GM18507 (cell line): ENCODE data around the gene PRKAA2.
A peak's percentile ranks its signal among the peaks of the same experiment; 100 is the strongest.

ENCODE experiments used
- DNase-seq: peaks from one replicate; pipeline ENCODE4 v3.0.0; 2011; ENCODE audit warnings: low read depth; ENCODE audit not compliant: insufficient read length; ENCODE audit errors: extremely low spot score
- FAIRE-seq: peaks from 2 replicates; lab custom pipeline; 2011; peaks lifted over from hg19 to GRCh38; lab: Jason Lieb, UNC

The PRKAA2 gene

GRCh38 chr1:56709269-56709880 lies 64.3 kb downstream of the PRKAA2 start:
- DNase-seq = no peak
- FAIRE-seq = peak; percentile 50

- no peak for DNase-seq
- no peak for FAIRE-seq
Measured at GRCh38 chr1:56709995-56710394, 64.9 kb downstream of the PRKAA2 start.

GRCh38 chr1:56710646-56711045 lies 65.5 kb downstream of the PRKAA2 start:
- FAIRE-seq (no peak), DNase-seq (no peak)

- FAIRE-seq = no peak
- no peak for DNase-seq
Measured at GRCh38 chr1:56712150-56712549, 67.0 kb downstream of the PRKAA2 start.

DNA sequence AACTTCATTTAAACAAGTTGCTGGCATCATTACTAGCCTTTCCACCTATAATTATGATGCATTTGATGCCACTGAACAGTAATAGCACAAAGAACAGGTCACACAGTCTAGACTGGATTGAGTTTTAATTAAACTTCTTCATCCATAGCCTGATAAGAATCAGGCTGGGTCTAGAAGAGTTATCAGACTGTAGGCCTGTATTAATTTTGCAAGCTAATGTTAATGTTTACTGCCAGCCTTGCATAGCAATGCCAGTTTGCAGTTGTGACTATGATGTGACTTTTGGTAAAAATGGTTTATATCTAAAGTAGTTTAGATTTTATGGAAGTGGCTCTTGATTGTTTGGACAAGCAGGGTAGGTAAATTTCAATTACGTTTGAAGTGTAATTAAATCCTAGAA lies 68.0 kb downstream of the PRKAA2 start:
- no peak for FAIRE-seq

DNA sequence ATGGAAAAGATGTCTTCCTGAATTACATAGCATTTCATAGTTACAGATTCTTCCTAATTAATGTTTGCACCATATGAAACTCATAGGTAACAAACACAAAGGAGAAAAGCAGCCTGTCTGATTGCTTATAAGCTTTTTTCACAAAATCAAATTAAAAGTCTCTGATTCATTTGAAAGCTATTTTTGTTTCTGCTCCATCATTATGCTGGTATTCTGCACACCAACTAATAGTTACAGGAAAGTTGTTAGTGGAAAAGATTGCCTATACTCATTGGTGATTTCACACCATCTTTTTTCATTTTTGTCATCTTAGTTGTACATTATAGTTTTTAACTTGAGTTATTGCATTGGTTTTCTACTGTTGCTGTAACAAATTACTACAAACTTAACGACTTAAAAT lies 70.0 kb downstream of the PRKAA2 start:
- DNase-seq = no peak
- no peak for FAIRE-seq

More for the DNA sequence above, 68.0 kb downstream of the PRKAA2 start:
- DNase-seq = no peak

- DNase-seq (no peak), FAIRE-seq (no peak)
Measured at GRCh38 chr1:56719171-56719570, 74.1 kb downstream of the PRKAA2 start.

DNA sequence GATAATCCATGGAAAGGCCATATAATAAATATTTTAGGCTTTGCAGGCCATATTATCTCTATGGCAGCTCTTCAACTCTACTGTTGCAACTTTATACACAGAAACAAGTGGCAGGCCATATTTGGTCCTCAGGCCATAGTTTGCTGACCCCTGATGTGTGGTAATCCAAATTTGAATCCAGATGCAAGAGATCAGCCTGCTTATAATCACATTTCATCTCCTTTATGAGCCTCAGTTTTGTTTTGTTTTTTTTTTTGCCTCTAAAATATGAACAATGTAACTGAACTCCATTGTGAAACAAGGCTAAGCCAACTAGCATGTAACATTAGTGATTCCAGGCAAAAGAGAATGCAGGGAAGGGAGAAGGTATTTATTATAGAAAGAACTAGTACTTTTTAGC lies 81.6 kb downstream of the PRKAA2 start:
- DNase-seq = no peak
- FAIRE-seq = no peak

DNA sequence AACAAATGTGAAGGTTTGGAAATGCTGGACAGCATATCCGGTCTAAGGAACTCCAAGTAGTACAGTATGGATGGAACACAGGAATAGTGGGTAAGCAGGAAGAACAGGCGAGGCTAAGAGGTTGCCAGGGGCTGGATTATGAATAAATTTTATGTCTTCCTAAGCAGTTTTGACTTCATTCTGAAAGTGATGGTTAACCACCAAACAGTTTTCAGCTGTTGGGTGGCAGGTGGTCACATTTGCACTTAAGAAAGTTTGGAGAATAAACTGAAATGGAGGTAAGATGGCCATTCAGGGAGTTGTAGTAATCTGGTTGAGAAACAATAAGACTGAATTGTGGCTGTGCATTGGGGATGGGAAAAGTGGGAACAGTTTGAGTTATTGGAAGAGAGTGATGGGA lies 83.8 kb downstream of the PRKAA2 start:
- FAIRE-seq (no peak), DNase-seq (no peak)

DNA sequence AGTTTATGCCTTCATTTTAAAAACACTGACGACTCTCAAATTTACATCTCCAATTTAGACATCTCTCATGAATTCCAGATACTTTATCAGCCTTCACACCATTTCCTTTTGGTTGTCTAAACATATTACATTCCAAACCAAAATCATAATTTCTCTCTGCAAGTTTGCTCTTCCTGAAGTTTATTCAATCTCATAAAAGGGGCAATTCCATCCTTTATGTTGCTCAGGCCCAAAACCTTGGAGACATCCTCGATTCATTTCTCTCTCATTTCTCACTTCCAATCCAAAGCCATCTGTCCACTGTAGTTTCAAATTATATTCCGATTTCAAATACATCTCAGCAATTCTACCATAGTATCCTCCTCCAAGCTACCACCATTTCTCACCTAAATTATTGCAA lies 100.1 kb downstream of the PRKAA2 start:
- FAIRE-seq (no peak), DNase-seq (no peak)

DNA sequence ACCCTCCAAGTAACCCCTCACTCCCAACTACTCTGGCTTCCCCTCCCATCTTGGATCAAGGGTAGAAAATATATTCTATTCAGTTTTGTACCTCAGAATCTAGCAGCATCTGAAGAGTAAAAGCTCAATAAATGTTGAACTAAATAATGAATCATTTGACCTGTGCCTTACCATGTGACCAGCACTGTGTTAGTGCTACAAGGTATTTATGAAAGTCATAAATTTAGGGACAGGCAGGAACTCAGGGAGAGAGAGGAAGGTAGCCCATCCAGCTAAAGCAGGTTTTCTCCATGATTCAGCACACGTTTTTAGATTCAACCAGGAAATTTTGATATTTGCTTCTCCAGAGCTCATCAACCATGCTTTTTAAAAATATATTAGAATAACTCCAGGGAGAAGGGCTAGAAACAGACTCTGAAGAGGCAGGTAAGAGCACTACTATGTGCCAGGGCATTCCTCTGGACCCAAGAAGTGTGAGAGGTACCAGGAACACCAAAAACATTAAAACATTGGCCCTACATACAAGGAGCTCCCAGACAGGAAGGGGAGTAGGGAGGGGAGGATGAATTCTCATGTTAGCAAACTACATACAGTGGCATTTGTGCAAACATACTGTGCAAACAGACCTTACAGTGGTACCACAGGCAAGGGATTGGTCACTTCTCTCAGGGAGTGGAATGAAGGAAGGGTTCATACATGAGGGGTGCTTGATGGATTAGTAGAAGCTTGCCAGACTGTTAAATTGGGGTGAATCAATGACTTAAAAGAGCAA lies 109.8 kb downstream of the PRKAA2 start:
- DNase-seq (no peak), FAIRE-seq (no peak)

DNA sequence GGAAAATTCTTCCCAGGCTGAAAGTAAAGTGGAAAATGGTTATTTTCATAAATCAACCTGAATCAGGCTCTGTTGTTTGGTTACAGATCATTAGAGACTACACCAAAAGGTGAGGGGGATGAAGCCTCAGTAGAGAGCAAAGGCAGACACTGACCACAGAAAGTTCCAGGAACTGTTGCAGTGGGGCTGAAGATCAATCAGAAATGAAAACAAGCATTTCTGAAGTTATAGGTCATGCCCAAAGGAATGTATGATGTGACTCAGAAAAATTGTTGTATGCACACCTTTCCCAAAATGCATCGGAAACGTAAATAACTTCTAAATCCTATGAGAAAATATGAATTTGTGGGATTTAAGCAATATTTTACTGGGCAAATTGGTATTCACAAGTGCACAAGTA lies 110.8 kb downstream of the PRKAA2 start:
- DNase-seq = no peak
- FAIRE-seq = no peak

- no peak for FAIRE-seq
- DNase-seq = no peak
Measured at GRCh38 chr1:56758135-56758534, 113.0 kb downstream of the PRKAA2 start.

GRCh38 chr1:56758794-56759193 lies 113.7 kb downstream of the PRKAA2 start:
- DNase-seq = no peak
- no peak for FAIRE-seq
